Activated CD8-positive, alpha-beta memory T cell treated with anti-CD3 and anti-CD28 coated beads, Interleukin-2, amount 10 ng/mL, durations not matched to agents 7 days and 5 days (primary cell): ENCODE results near the gene DAB1. TPM values are rescaled to one million over a fixed set of nuclear protein-coding genes. Genes with fewer than 3 reads are reported as not detected.

Experiments
- ATAC-seq: fragments of 150-1000 bp; cut with Tn5 transposase; one replicate; pipeline ENCODE4 v1.10.0; 2021; ENCODE audit warnings: moderate library complexity
- CTCF ChIA-PET: fragments of 350-600 bp; sonication (Branson Sonifier 250); formaldehyde crosslinking; loops from one replicate; lab custom pipeline; 2021; ENCODE audit warnings: antibody characterized with exemption; lab: Charles Lee
- DNase-seq: peaks from one replicate; pipeline ENCODE4 v3.0.0-alpha.2; 2020
- H3K27ac Mint-ChIP-seq: one replicate; pipeline ENCODE4 v1.8.0; 2021; ENCODE audit warnings: mild to moderate bottlenecking, mixed read lengths
- H3K27me3 Mint-ChIP-seq: one replicate; pipeline ENCODE4 v1.8.0; 2021; ENCODE audit warnings: mixed read lengths
- H3K36me3 Mint-ChIP-seq: one replicate; pipeline ENCODE4 v1.8.0; 2021; ENCODE audit warnings: mild to moderate bottlenecking, mixed read lengths
- H3K4me1 Mint-ChIP-seq: one replicate; pipeline ENCODE4 v1.8.0; 2021; ENCODE audit warnings: mixed read lengths
- H3K4me3 Mint-ChIP-seq: one replicate; pipeline ENCODE4 v1.8.0; 2021; ENCODE audit warnings: mild to moderate bottlenecking, moderate library complexity, mixed read lengths
- H3K9me3 Mint-ChIP-seq: one replicate; pipeline ENCODE4 v1.8.0; 2022; ENCODE audit warnings: low read depth, mixed read lengths
- total RNA-seq, 2 experiments: library from RNA; stranded (reverse); gene quantifications; one replicate each; pipeline ENCODE4 v1.2.3, GENCODE V29; 2021

Gene DAB1
- total RNA-seq, 2 experiments from 2014 or later = 0.15 TPM; not detected in 1

DNA sequence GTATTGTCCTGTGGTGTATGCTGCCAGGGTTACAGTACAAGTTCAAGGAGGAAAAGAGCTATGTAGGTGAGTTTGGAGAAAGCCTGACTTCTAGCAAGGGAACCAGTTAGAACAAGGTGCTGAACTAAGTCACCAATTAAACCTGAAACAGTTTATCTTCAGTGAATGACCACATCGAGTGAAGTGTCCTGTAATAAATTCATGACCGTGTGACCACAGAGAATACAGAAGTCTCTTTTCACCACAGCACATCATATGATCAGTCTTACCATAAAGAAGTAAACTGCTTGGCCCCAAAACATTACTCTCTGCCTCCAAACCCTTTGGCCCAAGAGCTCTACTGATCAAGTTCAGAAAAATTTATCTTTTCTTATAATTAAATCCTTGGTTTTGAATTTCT, 141.4 kb downstream of the DAB1 start:
- no peak for ATAC-seq
- Mint-ChIP-seq H3K4me1 (no peaks in the 10 kb centered on the region), H3K9me3 (no peaks in the 10 kb centered on the region), H3K36me3 (no peaks in the 10 kb centered on the region), H3K27me3 (peaks cover 3% of the 10 kb centered on the region), H3K4me3 (no peak overlapping the region), H3K27ac (no peak overlapping the region)
- CTCF ChIA-PET = no interaction called here
- no peak for DNase-seq

DNA sequence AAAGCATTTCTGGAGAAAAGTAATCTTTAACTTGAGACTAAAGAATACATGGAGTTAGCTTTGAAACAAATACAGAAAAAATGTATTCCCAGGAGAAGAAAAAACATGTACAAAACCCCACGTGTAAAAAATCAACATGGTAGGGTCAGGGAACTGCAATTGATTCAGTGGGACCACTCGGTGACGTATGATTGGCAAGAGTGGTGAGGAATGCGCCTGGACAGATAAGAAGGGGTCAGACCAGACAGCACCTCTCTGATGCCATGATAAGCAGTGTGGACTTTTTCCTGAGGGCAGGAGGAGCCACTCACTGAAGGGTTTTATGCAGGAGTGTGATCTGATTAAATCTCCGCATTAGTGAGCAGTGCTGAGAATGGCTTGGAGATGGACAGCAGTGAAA, 142.5 kb downstream of the DAB1 start:
- peaks cover 3% of the 10 kb centered on the region for H3K27me3 Mint-ChIP-seq
- no peak overlapping the region for H3K27ac Mint-ChIP-seq
- ATAC-seq (no peak), DNase-seq (no peak)
- CTCF ChIA-PET = no interaction called here
- no peaks in the 10 kb centered on the region for H3K4me1 Mint-ChIP-seq
- no peaks in the 10 kb centered on the region for H3K36me3 Mint-ChIP-seq
- H3K4me3 Mint-ChIP-seq = no peak overlapping the region
- H3K9me3 Mint-ChIP-seq = no peaks in the 10 kb centered on the region

- H3K4me1 Mint-ChIP-seq = no peaks in the 10 kb centered on the region
- no peak for DNase-seq
- no peak for ATAC-seq
- no peaks in the 10 kb centered on the region for H3K36me3 Mint-ChIP-seq
- no peaks in the 10 kb centered on the region for H3K9me3 Mint-ChIP-seq
- no peak overlapping the region for H3K4me3 Mint-ChIP-seq
- no peak overlapping the region for H3K27ac Mint-ChIP-seq
- CTCF ChIA-PET = no interaction called here
- H3K27me3 Mint-ChIP-seq = peaks cover 3% of the 10 kb centered on the region
Measured at GRCh38 chr1:57279909-57280666, 143.8 kb downstream of the DAB1 start.

GRCh38 chr1:57278558-57278957, 145.3 kb downstream of the DAB1 start:
- H3K36me3 Mint-ChIP-seq = no peaks in the 10 kb centered on the region
- ATAC-seq = no peak
- no peak for DNase-seq
- H3K4me1 Mint-ChIP-seq = no peaks in the 10 kb centered on the region
- CTCF ChIA-PET = no interaction called here
- H3K27me3 Mint-ChIP-seq = peaks cover 3% of the 10 kb centered on the region
- H3K9me3 Mint-ChIP-seq = no peaks in the 10 kb centered on the region
- no peak overlapping the region for H3K4me3 Mint-ChIP-seq
- no peak overlapping the region for H3K27ac Mint-ChIP-seq

- Mint-ChIP-seq H3K4me1 (no peaks in the 10 kb centered on the region), H3K27ac (no peak overlapping the region), H3K9me3 (no peaks in the 10 kb centered on the region), H3K36me3 (no peaks in the 10 kb centered on the region), H3K27me3 (peaks cover 3% of the 10 kb centered on the region), H3K4me3 (no peak overlapping the region)
- ATAC-seq (no peak), DNase-seq (no peak)
- CTCF ChIA-PET = no interaction called here
Measured at GRCh38 chr1:57277681-57278080, 146.2 kb downstream of the DAB1 start.

DNA sequence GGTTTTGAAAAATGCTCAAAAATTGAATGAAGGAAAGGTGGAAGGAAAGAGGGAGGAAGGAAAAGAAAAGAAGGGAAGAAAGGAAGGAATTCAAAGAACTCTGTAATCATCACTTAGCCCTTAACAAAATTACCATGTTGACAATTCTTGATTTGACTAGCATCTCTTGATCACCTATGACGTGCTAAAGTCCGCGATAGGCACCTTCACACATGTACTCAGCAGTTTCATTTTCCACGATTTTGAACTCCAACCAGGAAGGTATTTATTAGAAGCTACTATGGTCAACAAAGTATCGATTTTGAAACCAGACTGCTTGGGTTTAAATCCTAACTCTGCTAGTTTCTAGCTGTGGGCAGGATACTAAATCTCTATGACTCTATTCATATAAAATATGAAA, 146.9 kb downstream of the DAB1 start:
- no peaks in the 10 kb centered on the region for H3K4me1 Mint-ChIP-seq
- ATAC-seq (no peak), DNase-seq (no peak)
- H3K27me3 Mint-ChIP-seq = peaks cover 3% of the 10 kb centered on the region
- H3K27ac Mint-ChIP-seq = no peak overlapping the region
- no peaks in the 10 kb centered on the region for H3K9me3 Mint-ChIP-seq
- CTCF ChIA-PET = no interaction called here
- no peaks in the 10 kb centered on the region for H3K36me3 Mint-ChIP-seq
- no peak overlapping the region for H3K4me3 Mint-ChIP-seq

GRCh38 chr1:57272601-57273000, 151.3 kb downstream of the DAB1 start:
- Mint-ChIP-seq H3K9me3 (no peaks in the 10 kb centered on the region), H3K27ac (no peak overlapping the region)

DNA sequence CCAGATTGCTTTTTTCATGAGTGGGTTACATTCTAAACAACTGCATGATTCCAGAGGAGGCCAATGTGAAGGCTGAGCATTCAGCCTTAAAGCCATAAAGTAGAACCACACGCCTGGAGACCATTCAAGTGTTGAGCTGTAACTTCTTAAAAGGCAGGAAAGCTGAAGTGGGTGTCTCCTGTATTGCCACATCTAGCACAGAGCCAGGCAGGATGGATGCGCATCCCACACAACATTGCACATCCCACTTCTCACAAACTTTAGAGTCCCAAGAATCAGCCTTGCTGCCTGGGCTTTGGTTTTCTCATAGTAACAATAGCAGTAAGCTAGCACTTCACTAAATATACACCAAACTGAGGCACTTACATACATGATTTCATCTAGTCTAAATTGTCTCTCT, 151.7 kb downstream of the DAB1 start:
- Mint-ChIP-seq H3K36me3 (no peaks in the 10 kb centered on the region), H3K4me1 (no peaks in the 10 kb centered on the region), H3K4me3 (no peak overlapping the region), H3K27me3 (no peaks in the 10 kb centered on the region), H3K27ac (no peak overlapping the region), H3K9me3 (no peaks in the 10 kb centered on the region)
- no peak for DNase-seq
- ATAC-seq = no peak
- CTCF ChIA-PET = no interaction called here

More at GRCh38 chr1:57272601-57273000, 151.3 kb downstream of the DAB1 start:
- H3K4me3 Mint-ChIP-seq = no peak overlapping the region
- H3K4me1 Mint-ChIP-seq = no peaks in the 10 kb centered on the region
- no peak for ATAC-seq
- CTCF ChIA-PET = no interaction called here
- no peak for DNase-seq
- no peaks in the 10 kb centered on the region for H3K27me3 Mint-ChIP-seq
- no peaks in the 10 kb centered on the region for H3K36me3 Mint-ChIP-seq

DNA sequence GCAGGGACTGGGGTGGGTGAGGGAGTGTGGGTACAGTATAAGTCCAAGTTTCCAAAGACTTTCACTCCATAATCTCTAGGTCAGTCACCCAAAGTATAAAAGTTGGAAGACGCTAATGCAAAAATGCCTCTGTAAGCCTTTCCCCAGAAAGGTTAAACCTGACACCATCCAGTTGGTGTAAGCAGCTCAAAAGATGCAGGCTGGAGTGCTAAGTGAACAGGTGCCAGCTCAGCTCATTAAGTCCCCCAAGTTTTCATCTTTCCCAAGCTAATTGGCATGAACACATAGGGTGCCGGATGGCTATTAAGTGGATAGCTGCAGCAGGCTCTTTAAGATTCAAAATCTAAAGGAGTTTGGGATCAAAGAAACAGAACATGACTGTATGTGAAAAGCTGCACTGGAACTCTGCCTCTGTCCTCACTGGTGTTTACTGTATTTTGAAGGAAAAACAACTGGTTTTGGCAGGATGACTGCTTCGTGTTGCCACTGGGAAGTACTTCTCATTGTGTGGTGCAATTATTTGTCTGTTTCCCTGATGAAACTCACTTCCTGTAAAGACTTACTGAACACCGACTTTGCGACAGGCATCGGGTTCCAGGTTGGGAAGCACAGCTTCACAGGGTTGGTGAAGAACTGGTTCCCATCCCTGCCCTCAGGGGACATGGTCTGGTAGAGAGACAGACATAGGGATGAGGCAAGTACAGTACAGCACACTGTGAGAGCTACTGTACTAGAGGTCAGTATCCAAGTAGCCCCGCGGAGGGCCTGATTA, 152.7 kb downstream of the DAB1 start:
- no peaks in the 10 kb centered on the region for H3K27me3 Mint-ChIP-seq
- H3K36me3 Mint-ChIP-seq = no peaks in the 10 kb centered on the region
- no peak for ATAC-seq
- no peak overlapping the region for H3K4me3 Mint-ChIP-seq
- H3K9me3 Mint-ChIP-seq = no peaks in the 10 kb centered on the region
- DNase-seq = no peak
- no peak overlapping the region for H3K27ac Mint-ChIP-seq
- H3K4me1 Mint-ChIP-seq = no peaks in the 10 kb centered on the region
- CTCF ChIA-PET = no interaction called here

DNA sequence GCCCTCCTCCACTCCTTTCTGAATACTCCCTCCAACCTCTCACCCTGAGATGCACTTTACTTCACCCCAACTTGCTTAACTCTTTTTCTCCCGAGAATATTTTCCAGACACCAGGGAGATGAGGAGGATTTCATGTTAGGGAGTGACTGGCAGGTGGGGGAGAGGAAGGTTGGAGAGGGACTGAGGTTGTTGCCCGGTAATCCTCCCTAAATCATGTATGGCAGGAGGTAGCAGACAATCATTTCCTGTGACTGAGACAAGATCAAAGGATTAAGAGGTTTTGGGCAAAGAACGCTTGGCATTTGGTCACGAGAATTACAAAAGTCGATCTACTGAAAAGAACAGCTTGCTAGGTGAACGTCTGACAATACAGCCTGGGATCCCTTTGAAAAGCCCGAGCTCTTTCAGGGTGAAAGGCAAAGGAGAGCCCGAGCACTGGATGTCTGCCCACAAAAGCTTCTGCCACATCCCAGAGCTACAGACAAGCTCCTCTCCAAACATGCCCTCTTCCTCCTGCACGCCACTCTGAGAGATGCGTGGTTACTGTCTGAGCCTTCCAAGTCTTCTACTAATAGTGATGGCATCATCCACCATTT, 154.1 kb downstream of the DAB1 start:
- DNase-seq (no peak), ATAC-seq (no peak)
- CTCF ChIA-PET = no interaction called here
- no peak overlapping the region for H3K4me3 Mint-ChIP-seq
- no peaks in the 10 kb centered on the region for H3K4me1 Mint-ChIP-seq
- no peaks in the 10 kb centered on the region for H3K9me3 Mint-ChIP-seq
- no peaks in the 10 kb centered on the region for H3K36me3 Mint-ChIP-seq
- H3K27me3 Mint-ChIP-seq = no peaks in the 10 kb centered on the region
- H3K27ac Mint-ChIP-seq = no peak overlapping the region

- Mint-ChIP-seq H3K27ac (no peak overlapping the region), H3K4me3 (no peak overlapping the region), H3K4me1 (no peaks in the 10 kb centered on the region), H3K9me3 (no peaks in the 10 kb centered on the region), H3K36me3 (no peaks in the 10 kb centered on the region), H3K27me3 (no peaks in the 10 kb centered on the region)
- no peak for ATAC-seq
- CTCF ChIA-PET = no interaction called here
- no peak for DNase-seq
Measured at GRCh38 chr1:57265104-57265503, 158.8 kb downstream of the DAB1 start.

DNA sequence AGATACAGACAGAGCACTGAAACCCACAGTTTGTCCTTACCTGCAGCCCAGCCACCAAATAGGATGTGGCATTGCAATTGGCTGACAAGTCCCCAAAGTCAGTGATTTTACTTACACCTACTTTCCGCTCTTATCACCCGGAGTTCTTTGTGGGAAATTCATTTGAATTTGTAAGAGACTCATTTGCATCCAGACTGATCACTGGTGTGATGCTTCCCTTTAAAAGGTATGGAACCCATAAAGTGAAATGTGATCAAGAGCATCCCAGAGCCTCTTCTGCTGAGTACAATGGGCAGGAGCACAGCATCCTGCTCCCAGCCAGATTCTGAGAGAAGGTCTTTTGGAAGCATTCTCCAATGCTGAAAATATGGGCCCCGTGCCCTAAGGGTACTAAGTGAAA, 161.4 kb downstream of the DAB1 start:
- Mint-ChIP-seq H3K4me1 (no peaks in the 10 kb centered on the region), H3K27ac (no peak overlapping the region), H3K4me3 (no peak overlapping the region), H3K27me3 (no peaks in the 10 kb centered on the region), H3K9me3 (no peaks in the 10 kb centered on the region), H3K36me3 (no peaks in the 10 kb centered on the region)
- ATAC-seq (no peak), DNase-seq (no peak)
- CTCF ChIA-PET = no interaction called here

- DNase-seq = no peak
- no peaks in the 10 kb centered on the region for H3K9me3 Mint-ChIP-seq
- CTCF ChIA-PET = no interaction called here
- H3K27me3 Mint-ChIP-seq = no peaks in the 10 kb centered on the region
- no peak overlapping the region for H3K4me3 Mint-ChIP-seq
- no peak overlapping the region for H3K27ac Mint-ChIP-seq
- H3K4me1 Mint-ChIP-seq = no peaks in the 10 kb centered on the region
- ATAC-seq = no peak
- no peaks in the 10 kb centered on the region for H3K36me3 Mint-ChIP-seq
Measured at GRCh38 chr1:57258557-57259325, 165.1 kb downstream of the DAB1 start.
